Measurements from ENCODE around the gene TMEM145.

TMEM145 gene

GRCh38 chr19:42366673-42367072 is 53.6 kb downstream of the TMEM145 start:
- DNase-seq = no peak

GRCh38 chr19:42367929-42368328 is 54.8 kb downstream of the TMEM145 start:
- DNase-seq = no peak

GRCh38 chr19:42368360-42368759 is 55.3 kb downstream of the TMEM145 start:
- DNase-seq = no peak

- DNase-seq = no peak
Measured at GRCh38 chr19:42368765-42369164, 55.7 kb downstream of the TMEM145 start.

- no peak for DNase-seq
Measured at GRCh38 chr19:42369433-42370067, 56.4 kb downstream of the TMEM145 start.

GRCh38 chr19:42370068-42370520 is 57.0 kb downstream of the TMEM145 start:
- DNase-seq = no peak

GRCh38 chr19:42370626-42371175 is 57.6 kb downstream of the TMEM145 start:
- DNase-seq = no peak

Measured in NCI-H1105 treated with DMSO at 0.1 percent for 48 hours (cell line).